Measurements from ENCODE around the gene CDCA3.
"Not testable (repeated sequence)": the region's sequence is repeated elsewhere in the genome, so short reads cannot be mapped to it uniquely, and the experiment has no call there.

The CDCA3 gene

DNA sequence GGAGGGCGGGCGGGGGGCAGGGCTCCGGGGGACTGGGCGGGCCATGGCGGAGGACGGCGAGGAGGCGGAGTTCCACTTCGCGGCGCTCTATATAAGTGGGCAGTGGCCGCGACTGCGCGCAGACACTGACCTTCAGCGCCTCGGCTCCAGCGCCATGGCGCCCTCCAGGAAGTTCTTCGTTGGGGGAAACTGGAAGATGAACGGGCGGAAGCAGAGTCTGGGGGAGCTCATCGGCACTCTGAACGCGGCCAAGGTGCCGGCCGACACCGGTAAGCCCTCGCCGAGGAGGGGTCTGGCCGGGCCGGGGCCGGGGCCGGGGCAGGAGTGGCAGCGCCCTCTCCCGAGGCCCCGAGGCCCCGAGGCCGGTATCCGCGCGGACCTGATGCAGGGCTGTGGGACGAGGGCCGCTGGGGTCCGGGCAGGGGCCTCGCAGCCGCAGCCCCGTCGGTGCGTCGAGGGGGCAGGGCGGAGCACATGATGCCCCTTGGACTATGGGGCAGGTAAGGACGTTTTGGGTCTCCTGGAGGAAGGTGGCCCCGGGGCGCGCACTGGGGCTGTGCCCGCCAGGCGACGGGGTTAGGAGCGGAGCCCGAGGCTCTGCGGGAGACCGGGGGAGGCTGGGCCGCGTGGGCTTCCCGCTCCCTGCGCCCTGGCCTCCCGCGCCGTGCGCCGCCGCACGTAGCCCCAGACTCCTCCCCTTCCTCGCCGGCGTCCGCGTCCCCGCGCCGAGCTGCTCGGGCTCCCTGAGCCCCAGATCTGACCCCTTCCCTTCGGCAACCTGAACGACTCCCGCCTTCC lies 16.5 kb upstream of the CDCA3 start, which contains the start of gene TPI1:
Gene TPI1, plus strand, starts transcription at position 119 of the 798 bp plus-strand sequence. Its CDS starts 36 bp downstream, at position 155.
- peak within 1 kb of the TSS; percentile 99 for H3K4me3 ChIP-seq (ENCODE audit: low read depth, low read length)
- TF ChIP-seq, protein P1, sequence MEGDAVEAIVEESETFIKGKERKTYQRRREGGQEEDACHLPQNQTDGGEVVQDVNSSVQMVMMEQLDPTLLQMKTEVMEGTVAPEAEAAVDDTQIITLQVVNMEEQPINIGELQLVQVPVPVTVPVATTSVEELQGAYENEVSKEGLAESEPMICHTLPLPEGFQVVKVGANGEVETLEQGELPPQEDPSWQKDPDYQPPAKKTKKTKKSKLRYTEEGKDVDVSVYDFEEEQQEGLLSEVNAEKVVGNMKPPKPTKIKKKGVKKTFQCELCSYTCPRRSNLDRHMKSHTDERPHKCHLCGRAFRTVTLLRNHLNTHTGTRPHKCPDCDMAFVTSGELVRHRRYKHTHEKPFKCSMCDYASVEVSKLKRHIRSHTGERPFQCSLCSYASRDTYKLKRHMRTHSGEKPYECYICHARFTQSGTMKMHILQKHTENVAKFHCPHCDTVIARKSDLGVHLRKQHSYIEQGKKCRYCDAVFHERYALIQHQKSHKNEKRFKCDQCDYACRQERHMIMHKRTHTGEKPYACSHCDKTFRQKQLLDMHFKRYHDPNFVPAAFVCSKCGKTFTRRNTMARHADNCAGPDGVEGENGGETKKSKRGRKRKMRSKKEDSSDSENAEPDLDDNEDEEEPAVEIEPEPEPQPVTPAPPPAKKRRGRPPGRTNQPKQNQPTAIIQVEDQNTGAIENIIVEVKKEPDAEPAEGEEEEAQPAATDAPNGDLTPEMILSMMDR (IDR thresholded peaks at IDR 0.05; ENCODE audit: low read depth, low read length) = no peak
- H3K9me3 ChIP-seq = no peaks in the 10 kb centered on the region
- H3K36me3 ChIP-seq = peaks cover 62% of the 10 kb centered on the region
- peaks cover 14% of the 10 kb centered on the region for H3K4me1 ChIP-seq
- DNase-seq = peak; percentile 88
- no peaks in the 10 kb centered on the region for H3K27me3 ChIP-seq

DNA sequence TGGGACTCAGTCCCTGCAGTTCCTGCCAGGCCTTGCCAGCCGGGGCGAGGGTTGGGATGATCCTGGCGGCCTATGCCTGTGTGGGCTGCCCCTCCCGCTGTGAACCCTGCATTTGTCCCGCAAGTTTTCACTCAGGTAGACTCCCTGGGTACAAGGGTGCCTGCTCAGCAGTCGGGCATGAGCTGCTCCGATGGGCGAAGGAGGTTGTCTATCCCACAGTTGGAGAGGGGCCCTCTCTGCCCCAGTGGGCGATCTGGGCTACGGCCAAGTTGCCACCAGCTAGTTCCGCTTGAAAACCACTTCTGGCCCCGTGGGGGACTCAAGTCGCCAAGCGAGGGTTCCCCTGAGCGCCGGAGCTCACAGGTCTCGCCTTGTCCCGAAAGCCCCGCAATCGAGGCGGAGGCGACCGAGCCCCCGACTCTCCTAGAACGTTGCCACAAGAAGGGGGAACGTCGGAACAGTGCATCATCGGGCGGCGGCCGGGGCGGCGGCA lies 15.9 kb upstream of the CDCA3 start:
- Histone ChIP-seq H3K27me3 (no peaks in the 10 kb centered on the region), H3K9me3 (no peaks in the 10 kb centered on the region), H3K4me3 (ENCODE audit: low read depth, low read length) (peak overlapping the region; percentile 99), H3K4me1 (peaks cover 14% of the 10 kb centered on the region), H3K36me3 (peaks cover 65% of the 10 kb centered on the region)
- no peak for DNase-seq
- TF ChIP-seq, protein P1 (IDR thresholded peaks at IDR 0.05; ENCODE audit: low read depth, low read length) = no peak

DNA sequence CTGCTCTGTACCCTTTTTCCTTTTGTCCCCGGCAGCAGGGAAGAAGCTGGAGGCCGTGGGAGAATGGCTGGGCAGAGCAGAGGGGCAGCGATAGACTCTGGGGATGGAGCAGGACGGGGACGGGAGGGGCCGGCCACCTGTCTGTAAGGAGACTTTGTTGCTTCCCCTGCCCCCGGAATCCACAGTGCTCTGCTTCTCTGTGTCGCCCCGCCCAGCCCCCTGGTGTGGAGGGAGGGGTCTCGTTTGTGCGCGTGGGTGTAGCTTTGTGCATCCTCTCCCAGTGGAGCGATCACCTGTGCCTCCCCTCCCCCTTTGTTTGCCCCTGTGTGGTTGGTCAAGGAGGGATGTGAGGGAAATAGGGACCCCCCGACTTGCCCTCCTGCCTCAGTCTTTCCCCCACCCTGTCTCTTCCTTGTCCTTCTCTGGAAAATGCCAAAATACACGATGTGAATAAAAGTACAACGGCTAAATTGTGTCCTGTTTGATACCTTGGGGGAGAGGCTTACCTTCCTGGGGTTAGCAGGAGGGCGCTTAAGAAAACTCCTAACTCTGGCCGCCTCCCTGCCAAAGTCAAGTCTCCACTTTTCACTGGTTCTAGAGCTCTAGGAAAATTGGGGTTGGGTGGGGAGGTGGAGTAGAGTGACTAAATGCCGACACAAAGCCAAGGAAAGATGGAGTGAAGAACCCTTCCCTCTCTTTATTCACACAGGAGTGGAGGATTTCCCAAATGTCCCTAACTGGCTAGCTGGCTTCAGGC lies 15.3 kb upstream of the CDCA3 start:
- Histone ChIP-seq H3K4me1 (peaks cover 14% of the 10 kb centered on the region), H3K36me3 (peaks cover 64% of the 10 kb centered on the region), H3K27me3 (no peaks in the 10 kb centered on the region), H3K4me3 (ENCODE audit: low read depth, low read length) (peak overlapping the region; percentile 99), H3K9me3 (no peaks in the 10 kb centered on the region)
- TF ChIP-seq, protein P1 (IDR thresholded peaks at IDR 0.05; ENCODE audit: low read depth, low read length) = no peak
- DNase-seq = no peak

DNA sequence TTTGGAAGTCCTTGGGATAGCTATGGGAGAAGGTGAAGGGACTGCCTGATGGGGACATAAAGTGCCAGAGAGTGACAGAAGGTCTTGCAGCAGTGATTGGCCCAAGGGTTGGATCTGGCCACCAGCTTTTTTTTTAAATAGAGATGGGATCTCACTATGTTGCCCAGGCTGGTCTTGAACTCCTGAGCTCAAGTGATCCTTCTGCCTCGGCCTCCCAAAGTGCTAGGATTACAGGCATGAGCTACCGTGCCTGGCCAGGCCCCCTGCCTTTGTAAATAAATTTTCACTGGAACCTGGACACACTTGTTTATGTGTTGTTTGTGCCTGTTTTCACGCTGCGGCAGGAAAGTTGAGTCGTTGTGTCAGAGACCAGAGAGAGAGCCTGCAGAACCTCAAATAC lies 14.2 kb upstream of the CDCA3 start:
- not testable (repeated sequence) for H3K4me3 ChIP-seq (ENCODE audit: low read depth, low read length); DNase-seq; H3K27me3 ChIP-seq; H3K9me3 ChIP-seq
- Histone ChIP-seq H3K4me1 (peaks cover 14% of the 10 kb centered on the region), H3K36me3 (peaks cover 62% of the 10 kb centered on the region)

DNA sequence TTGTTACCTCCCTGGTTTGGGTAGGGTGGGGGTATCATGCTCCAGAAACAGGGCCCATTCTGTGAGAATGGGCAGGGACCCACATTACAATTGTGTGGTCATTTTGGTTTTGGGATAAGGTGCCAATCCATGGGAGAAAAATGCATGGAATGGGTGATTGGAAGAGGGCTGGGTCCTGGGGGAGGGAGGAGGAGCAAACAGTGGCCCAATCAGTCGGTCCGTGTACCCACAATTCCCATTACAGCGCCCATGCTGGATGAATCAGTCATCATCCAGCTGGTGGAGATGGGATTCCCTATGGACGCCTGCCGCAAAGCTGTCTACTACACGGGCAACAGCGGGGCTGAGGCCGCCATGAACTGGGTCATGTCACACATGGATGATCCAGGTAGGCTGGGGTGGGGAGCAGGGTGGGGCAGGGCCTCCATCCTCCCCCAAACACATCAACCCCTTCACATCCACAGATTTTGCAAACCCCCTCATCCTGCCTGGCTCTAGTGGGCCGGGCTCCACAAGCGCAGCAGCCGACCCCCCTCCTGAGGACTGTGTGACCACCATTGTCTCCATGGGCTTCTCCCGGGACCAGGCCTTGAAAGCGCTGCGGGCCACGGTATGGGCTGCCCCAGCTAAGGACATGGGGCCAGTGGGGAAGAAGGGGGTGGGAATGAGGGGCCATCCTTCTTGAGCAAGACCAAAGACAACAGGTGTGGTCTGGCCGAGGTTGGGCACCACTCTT lies 12.7 kb upstream of the CDCA3 start:
- no peaks in the 10 kb centered on the region for H3K27me3 ChIP-seq
- H3K9me3 ChIP-seq = no peaks in the 10 kb centered on the region
- TF ChIP-seq, protein P1 (IDR thresholded peaks at IDR 0.05; ENCODE audit: low read depth, low read length) = no peak
- H3K4me3 ChIP-seq (ENCODE audit: low read depth, low read length) = no peak overlapping the region
- peaks cover 6% of the 10 kb centered on the region for H3K4me1 ChIP-seq
- H3K36me3 ChIP-seq = peaks cover 62% of the 10 kb centered on the region
- DNase-seq = no peak

DNA sequence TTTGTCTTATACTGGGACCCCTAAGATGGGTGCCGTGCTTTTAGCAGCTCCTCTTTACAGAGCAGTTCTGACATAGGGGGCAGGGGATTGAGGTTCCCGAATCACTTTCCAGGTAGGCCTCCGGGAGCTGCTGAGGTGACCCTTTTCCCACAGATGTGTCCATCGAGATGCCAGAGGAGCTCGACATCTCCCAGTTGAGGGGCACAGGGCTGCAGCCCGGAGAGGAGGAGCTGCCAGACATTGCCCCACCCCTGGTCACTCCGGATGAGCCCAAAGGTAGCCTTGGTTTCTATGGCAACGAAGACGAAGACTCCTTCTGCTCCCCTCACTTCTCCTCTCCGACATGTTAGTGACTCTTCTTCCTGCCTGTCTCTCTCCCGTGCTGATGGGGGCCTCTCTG lies 11.9 kb upstream of the CDCA3 start:
- no peak for DNase-seq
- TF ChIP-seq, protein P1 (IDR thresholded peaks at IDR 0.05; ENCODE audit: low read depth, low read length) = no peak
- H3K4me1 ChIP-seq = peaks cover 6% of the 10 kb centered on the region
- no peak overlapping the region for H3K4me3 ChIP-seq (ENCODE audit: low read depth, low read length)
- H3K36me3 ChIP-seq = peaks cover 69% of the 10 kb centered on the region
- no peaks in the 10 kb centered on the region for H3K27me3 ChIP-seq
- no peaks in the 10 kb centered on the region for H3K9me3 ChIP-seq

Measured in BE2C (cell line).